GM13977 (cell line): ENCODE measurements around the gene CRAMP1.

Experiments used
- DNase-seq: peaks from one replicate; pipeline ENCODE4 v3.0.0; 2012; ENCODE audit warnings: low spot score
- in situ Hi-C: fragments of 300-500 bp; cut with MboI; formaldehyde crosslinking; loops from one replicate; pipeline ENCODE4 v1.12.0; 2022; ENCODE audit warnings: low sequenced_read_pairs, low pct_unique_long_range_greater_than_20kb, mixed read lengths, inconsistent platforms; ENCODE audit not compliant: unreplicated experiment
- TF ChIP-seq, protein P1 (sequence below): IDR thresholded peaks from 2 replicates; pipeline ENCODE4 v1.5.1; 2012; ENCODE audit warnings: mild to moderate bottlenecking, control low read depth; ENCODE audit not compliant: insufficient read depth; ENCODE audit errors: extremely low read depth, missing control alignments

The CRAMP1 gene

DNA sequence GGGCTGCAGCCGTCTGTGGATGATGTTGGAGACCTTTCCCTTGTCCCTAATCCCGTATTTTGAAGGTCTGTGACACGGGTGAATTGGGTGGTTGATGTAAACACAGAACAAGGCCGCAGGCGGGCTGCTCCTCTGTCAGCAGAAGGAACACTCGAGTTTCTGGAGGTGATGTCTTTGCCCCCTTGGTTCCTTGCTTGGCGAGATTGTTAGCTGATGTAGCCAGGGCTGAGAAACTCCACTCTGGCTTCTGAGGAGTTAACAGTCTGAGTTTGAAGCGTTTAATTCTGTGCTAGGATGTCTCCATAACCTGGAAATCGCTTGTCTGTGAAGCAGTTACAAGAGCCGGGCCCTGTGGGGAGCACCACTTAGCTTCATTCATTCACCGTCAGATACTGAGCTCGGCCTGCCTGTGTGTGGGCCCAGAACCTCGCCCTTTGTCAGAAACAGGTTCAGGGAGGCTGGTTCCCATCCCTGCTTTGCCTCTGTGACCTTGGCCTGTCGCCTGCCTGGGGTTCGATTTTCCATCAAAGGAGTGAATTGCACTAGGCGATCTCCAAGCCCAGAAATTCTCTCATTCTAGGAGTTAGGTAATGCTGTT is 95.1 kb downstream of the CRAMP1 start:
- TF ChIP-seq, protein P1, sequence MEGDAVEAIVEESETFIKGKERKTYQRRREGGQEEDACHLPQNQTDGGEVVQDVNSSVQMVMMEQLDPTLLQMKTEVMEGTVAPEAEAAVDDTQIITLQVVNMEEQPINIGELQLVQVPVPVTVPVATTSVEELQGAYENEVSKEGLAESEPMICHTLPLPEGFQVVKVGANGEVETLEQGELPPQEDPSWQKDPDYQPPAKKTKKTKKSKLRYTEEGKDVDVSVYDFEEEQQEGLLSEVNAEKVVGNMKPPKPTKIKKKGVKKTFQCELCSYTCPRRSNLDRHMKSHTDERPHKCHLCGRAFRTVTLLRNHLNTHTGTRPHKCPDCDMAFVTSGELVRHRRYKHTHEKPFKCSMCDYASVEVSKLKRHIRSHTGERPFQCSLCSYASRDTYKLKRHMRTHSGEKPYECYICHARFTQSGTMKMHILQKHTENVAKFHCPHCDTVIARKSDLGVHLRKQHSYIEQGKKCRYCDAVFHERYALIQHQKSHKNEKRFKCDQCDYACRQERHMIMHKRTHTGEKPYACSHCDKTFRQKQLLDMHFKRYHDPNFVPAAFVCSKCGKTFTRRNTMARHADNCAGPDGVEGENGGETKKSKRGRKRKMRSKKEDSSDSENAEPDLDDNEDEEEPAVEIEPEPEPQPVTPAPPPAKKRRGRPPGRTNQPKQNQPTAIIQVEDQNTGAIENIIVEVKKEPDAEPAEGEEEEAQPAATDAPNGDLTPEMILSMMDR: no peak
- in situ Hi-C loops: no loop called here
- DNase-seq: peak; percentile 51

DNA sequence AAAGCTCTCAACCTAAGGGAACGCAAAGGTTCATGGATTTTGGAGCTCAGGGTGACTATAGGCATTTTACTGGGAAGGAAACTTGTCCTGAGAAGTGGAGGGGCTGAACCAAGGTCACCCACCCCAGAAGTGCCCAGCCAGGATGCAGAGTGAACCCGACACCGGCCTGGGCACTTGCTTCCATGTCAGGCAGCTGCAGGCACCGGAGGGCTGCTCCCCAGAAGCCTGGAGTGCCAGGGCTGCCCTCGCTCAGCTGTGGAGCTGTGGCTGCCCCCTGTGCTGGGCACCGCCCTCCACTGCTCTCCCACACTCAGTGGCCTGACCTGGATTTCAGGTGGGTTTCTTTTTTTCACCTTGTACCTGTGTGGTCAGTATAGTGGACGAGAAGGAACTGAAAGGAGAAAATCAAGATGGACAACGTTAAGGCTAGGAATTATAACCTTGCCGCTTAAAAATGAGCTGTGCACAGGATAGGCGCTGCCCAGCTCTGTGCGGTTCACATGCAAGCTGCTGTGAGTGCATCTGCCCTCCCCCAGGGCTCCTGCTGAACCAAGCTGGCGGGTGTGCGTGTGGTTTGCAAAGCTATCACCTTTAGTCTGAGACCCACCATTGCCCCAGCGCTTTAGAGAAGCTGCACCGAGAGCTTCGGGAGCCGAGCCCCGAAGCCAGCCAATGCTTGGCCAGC is 96.1 kb downstream of the CRAMP1 start:
- DNase-seq: no peak
- in situ Hi-C loops: no loop called here
- TF ChIP-seq, protein P1: no peak

DNA sequence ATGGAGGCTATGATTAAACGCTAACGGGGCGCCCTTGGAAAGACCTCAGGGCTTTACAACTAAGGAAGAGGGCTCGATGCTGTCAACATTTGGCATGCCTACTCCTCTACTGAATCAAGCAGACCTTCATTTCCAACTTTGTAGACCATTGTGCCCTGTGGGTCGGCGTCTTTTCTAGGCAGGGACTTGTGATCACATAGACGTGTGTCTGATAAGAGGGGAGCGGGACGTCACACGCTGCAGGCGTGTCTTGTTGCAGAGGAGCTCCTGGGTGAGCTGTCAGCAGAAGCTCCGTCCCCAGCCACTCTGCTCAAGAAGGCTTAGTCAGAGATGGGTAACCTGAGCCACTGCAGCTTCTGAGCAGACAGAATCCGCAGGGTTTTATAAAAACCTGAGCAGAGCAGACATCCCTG is 96.6 kb downstream of the CRAMP1 start:
- in situ Hi-C loops: no loop called here
- TF ChIP-seq, protein P1: no peak

DNA sequence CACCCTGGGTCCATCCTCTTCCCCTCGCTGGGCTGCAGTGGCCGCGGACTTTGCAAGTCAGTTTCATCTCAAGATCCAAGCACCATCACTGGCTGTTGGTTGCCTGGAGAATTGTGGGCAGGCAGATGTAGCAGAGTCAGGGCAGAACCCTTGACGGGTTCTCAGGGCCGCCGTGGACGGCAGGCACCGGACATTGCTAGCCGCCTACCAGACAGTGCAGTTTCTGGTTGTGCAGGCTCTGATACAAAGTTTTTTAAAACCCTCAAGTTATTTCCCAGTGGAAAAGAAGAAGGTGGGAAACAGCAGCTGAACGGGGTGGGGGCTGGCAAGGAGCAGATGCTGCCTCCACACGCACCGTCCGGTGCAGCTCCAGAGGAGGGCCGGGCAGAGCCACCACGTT is 97.2 kb downstream of the CRAMP1 start:
- DNase-seq: no peak
- in situ Hi-C loops: no loop called here
- TF ChIP-seq, protein P1: no peak

More for the DNA sequence above, 96.6 kb downstream of the CRAMP1 start:
- DNase-seq: no peak

DNA sequence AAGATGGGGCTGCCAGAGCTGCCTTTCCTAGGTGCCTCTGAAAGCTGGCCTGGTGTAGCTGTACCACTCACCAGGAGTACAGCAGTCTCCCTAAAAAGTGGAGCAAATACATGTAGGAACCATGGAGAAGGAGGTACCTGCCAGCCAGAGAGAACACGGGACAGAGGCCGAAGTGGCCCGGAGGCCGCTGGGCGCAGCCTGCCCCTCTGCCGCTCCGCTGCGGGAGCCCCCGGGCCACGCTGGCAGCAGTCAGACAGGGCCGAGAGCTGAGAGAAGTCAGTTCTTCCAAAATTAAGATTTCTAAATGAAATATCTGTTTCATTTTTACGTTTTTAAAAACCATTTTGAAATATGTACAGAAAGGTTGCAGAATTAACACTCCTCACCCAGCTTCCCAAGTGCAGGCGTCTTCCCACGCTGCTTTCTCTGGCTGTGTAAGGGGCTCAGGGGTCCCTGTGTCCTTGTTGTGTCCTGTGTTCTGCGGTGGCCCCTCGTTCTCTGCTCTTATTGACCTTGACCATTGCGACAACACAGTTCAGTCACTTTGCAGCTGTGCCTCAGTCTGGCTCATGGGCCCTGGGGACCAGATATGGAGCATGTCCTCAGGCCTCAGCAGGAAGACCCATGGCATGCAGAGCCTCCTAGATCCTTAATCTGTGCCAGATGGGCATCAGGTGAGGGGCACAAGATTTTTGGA is 98.8 kb downstream of the CRAMP1 start:
- DNase-seq: no peak
- TF ChIP-seq, protein P1: no peak
- in situ Hi-C loops: no loop called here

DNA sequence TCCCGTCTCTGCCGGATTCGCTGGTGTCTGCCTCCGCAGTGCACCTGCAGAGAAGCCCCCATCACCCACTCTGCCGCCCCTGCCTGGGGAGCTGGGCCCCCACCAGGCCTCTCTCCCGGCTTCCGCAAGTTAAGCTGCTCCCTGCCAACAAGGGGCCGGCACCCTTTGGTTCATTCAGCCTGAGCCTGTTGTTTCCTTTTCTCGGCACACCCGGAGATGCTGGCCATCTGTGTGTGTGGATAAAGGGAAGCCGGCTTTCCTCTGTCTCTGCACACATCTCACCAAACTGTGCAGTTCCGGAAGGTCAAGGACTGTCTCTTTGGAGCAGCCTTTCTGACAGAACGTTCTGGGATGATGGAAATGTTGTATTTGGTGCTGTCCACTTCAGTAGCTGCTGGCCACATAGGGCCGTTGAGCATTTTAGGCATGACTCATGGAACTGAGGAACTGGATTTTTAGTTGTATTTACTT is 100.7 kb downstream of the CRAMP1 start:
- in situ Hi-C loops: no loop called here
- TF ChIP-seq, protein P1: no peak
- no peak for DNase-seq
